A673 (cell line): Measurements from ENCODE around the gene FIGNL1.

ENCODE experiments used
- EZH2 ChIP-seq: fragments of 200-600 bp; sonication (generic); IDR thresholded peaks from 2 replicates; pipeline ENCODE4 v1.6.1; 2017; ENCODE audit warnings: borderline replicate concordance, low read depth, mild to moderate bottlenecking, mixed read lengths, antibody characterized with exemption, low read length; ENCODE audit not compliant: poor library complexity, severe bottlenecking
- TF ChIP-seq, protein P1 (sequence below): fragments of 300-800, 200-600 bp; sonication (generic); conservative IDR thresholded peaks from 2 replicates; pipeline ENCODE4 v1.5.1; 2017; ENCODE audit warnings: low read depth, mild to moderate bottlenecking, antibody characterized with exemption, low read length, moderate library complexity, mixed read lengths

DNA sequence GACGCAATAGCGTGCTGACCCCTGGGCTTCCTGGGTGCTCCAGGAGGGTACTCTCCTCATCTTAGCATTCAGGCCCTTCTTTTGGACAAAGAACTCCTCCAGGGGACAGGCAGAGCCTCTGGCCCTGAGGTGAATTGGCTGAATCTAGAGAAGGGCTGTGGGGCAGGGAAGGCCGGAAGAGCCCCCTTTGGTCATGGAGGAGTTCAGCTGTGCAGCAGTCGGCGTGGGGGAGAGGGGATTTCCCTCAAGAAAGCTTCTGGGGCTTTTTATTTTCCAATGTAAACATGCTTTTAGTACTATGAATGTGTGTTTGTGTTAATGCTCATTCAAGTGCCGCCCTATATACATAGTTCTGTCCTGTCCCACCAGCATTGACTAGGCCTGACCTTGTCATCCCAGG lies 38.8 kb downstream of the FIGNL1 start:
- TF ChIP-seq, protein P1, sequence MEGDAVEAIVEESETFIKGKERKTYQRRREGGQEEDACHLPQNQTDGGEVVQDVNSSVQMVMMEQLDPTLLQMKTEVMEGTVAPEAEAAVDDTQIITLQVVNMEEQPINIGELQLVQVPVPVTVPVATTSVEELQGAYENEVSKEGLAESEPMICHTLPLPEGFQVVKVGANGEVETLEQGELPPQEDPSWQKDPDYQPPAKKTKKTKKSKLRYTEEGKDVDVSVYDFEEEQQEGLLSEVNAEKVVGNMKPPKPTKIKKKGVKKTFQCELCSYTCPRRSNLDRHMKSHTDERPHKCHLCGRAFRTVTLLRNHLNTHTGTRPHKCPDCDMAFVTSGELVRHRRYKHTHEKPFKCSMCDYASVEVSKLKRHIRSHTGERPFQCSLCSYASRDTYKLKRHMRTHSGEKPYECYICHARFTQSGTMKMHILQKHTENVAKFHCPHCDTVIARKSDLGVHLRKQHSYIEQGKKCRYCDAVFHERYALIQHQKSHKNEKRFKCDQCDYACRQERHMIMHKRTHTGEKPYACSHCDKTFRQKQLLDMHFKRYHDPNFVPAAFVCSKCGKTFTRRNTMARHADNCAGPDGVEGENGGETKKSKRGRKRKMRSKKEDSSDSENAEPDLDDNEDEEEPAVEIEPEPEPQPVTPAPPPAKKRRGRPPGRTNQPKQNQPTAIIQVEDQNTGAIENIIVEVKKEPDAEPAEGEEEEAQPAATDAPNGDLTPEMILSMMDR = no peak
- no peak for TF ChIP-seq EZH2
